ENCODE measurements around the gene POLR2H.

POLR2H gene

DNA sequence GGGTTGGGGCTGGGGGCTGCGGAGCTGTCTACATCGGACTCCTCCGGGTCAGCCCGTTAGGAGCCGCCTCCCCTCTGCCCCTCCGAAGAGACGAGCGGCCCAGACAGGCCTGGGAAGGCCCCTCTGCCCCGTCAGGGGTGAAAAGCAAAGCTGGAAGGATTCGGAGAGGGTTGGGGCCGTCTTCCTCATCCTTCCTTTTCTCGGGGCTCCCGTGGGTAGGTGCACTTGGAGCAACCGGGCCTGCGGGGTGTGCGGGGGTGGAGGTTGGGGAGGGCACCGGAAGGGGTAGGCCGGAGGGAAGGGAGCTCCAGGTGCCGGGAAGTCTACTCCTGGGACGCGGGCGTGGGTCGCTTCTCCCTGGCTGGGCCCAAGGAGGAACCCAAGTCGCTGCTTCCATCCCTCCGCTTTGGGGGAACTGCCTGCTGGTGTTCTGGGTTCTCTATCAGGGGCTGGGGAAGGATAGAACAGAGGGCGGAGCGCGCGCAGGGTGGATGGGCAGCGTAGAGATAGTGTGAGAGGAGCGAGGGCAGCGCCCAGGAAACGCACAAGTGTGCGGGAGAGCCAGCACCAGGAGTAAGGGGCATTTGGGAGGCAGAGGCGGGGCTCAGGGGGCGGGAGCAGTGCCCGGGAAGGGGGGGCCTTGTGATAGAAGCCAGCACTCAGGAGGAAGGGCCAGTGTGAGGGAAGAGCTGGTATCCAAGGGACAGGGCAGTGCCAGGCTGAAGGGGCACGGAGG lies 590 bp downstream of the POLR2H start:
- peak overlapping the region; percentile 85 for H3K4me3 ChIP-seq (ENCODE audit: low read length)
- TF ChIP-seq, protein P1, sequence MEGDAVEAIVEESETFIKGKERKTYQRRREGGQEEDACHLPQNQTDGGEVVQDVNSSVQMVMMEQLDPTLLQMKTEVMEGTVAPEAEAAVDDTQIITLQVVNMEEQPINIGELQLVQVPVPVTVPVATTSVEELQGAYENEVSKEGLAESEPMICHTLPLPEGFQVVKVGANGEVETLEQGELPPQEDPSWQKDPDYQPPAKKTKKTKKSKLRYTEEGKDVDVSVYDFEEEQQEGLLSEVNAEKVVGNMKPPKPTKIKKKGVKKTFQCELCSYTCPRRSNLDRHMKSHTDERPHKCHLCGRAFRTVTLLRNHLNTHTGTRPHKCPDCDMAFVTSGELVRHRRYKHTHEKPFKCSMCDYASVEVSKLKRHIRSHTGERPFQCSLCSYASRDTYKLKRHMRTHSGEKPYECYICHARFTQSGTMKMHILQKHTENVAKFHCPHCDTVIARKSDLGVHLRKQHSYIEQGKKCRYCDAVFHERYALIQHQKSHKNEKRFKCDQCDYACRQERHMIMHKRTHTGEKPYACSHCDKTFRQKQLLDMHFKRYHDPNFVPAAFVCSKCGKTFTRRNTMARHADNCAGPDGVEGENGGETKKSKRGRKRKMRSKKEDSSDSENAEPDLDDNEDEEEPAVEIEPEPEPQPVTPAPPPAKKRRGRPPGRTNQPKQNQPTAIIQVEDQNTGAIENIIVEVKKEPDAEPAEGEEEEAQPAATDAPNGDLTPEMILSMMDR (conservative IDR thresholded peaks at IDR 0.05; ENCODE audit: low read length): no peak
- DNase-seq (ENCODE audit: low read depth): peak; percentile 47

- DNase-seq (ENCODE audit: low read depth): peak; percentile 96
Observed at GRCh38 chr3:184362668-184363546, 1.4 kb downstream of the POLR2H start.

DNA sequence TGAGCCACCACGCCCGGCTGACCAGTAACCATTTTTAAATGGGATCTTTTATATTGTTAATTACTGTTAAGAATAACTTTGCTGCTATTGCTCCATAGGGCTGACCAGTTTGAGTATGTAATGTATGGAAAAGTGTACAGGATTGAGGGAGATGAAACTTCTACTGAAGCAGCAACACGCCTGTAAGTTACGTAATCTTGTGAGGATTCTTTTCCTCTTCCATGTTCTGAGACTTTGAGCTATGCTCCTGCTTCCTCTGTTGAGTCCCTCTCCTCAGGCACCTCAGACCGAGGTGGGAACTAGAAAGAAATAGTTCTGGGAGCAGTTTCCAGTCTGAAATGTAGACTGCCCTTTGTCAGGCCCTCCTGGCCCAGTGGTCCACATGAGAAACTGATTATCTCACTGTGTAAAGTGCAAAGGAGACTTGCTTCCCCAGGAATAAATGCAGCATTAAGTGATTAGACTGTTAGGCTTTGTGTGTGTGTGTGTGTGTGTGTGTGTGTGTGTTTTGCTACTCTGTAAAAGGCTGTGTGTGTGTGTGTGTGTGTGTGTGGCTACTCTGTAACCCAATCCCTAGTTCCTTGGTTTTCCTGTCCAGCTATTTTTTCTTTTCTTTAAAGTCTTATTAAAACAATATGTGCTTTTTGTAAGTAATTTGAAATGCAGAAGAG lies 5.2 kb downstream of the POLR2H start:
- DNase-seq (ENCODE audit: low read depth): peak; percentile 82
- no peak overlapping the region for H3K4me3 ChIP-seq (ENCODE audit: low read length)
- TF ChIP-seq, protein P1 (conservative IDR thresholded peaks at IDR 0.05; ENCODE audit: low read length): no peak

More at GRCh38 chr3:184362668-184363546, 1.4 kb downstream of the POLR2H start:
- peak overlapping the region; percentile 85 for H3K4me3 ChIP-seq (ENCODE audit: low read length)
- TF ChIP-seq, protein P1 (conservative IDR thresholded peaks at IDR 0.05; ENCODE audit: low read length): peak; percentile 69

- no peak for DNase-seq (ENCODE audit: low read depth)
- TF ChIP-seq, protein P1 (conservative IDR thresholded peaks at IDR 0.05; ENCODE audit: low read length): no peak
Observed at GRCh38 chr3:184368116-184368515, 6.6 kb downstream of the POLR2H start.

GRCh38 chr3:184368586-184369183 lies 7.2 kb downstream of the POLR2H start:
- DNase-seq (ENCODE audit: low read depth): peak; percentile 90
- H3K4me3 ChIP-seq (ENCODE audit: low read length): no peak overlapping the region
- TF ChIP-seq, protein P1 (conservative IDR thresholded peaks at IDR 0.05; ENCODE audit: low read length): no peak

More at GRCh38 chr3:184368116-184368515, 6.6 kb downstream of the POLR2H start:
- no peak overlapping the region for H3K4me3 ChIP-seq (ENCODE audit: low read length)

GRCh38 chr3:184371570-184372018 lies 10.1 kb downstream of the POLR2H start:
- peak; percentile 86 for DNase-seq (ENCODE audit: low read depth)
- TF ChIP-seq, protein P1 (conservative IDR thresholded peaks at IDR 0.05; ENCODE audit: low read length): peak; percentile 100
- H3K4me3 ChIP-seq (ENCODE audit: low read length): no peak overlapping the region
